ENCODE measurements around the gene STBD1.

STBD1 gene

DNA sequence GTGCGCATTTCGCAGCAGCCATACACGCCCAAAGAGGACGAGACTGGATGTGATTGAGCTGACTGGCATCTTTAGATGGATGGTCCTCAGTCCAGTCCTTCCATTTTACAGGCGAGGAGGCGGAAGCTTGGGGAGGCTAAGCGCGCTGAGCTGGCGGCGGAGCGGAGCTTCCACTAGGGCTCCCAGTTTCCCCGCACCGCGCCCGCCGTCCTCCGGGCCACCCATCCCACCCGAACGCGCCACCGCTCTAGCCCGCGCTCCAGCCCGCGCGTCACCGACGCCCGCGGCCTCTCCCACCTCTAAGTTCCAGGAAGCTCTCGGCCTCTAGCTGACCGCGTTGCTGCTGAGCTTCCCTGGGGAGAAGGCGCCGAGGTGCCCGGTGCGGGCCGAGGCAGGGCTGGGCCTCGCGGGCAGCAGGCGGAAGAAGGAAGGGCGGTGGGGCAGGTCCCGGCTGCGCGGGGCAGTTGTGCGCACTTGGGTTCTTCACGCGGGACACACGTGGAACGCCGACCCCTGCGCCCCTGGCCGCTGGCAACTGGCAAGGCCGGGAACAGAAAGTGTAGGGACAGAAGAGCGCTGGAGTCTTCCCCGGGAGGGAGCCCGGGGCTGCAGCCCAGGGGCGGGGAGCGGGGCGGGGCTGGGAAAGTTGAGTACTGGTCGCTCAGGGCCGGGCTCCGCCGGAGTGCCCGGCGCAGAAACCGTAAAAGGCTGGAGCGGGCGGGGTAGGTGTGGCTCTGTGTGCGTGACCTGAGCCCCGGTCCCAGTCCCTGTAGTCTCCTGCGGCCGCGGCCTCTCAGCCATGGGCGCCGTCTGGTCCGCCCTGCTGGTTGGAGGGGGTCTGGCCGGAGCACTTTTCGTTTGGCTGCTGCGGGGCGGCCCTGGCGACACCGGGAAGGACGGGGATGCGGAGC lies at the start of gene STBD1:
TSS of gene STBD1 (plus strand) at position 763 of the 911 bp plus-strand sequence. CDS start at position 800, 37 bp downstream.
- Histone ChIP-seq H3K4me2 (ENCODE audit: low read depth, low read length) (peak within 1 kb of the TSS; percentile 86), H3K4me1 (ENCODE audit: low read length) (peaks cover 43% of the 10 kb centered on the region), H3K27ac (ENCODE audit: low read length) (peak within 1 kb of the TSS; percentile 77), H3K27me3 (replicated peaks; ENCODE audit: insufficient read depth, low read length) (no peaks in the 10 kb centered on the region), H2AFZ (ENCODE audit: low read length) (peak within 1 kb of the TSS; percentile 81), H3K9ac (ENCODE audit: low read length) (peak within 1 kb of the TSS; percentile 89), H3K9me3 (replicated peaks; ENCODE audit: insufficient read depth, low read length) (no peaks in the 10 kb centered on the region), H3K79me2 (ENCODE audit: low read length) (peaks cover 74% of the 10 kb centered on the region), H3F3A (ENCODE audit: insufficient read depth, low read length) (peaks cover 41% of the 10 kb centered on the region), H3K4me3 (ENCODE audit: low read length) (peak within 1 kb of the TSS; percentile 96), H3K9me2 (replicated peaks; ENCODE audit: insufficient read depth, low read length) (no peaks in the 10 kb centered on the region), H4K20me1 (ENCODE audit: insufficient read depth, low read length) (no peaks in the 10 kb centered on the region), H3K36me3 (replicated peaks; ENCODE audit: insufficient read depth, low read length) (peaks cover 10% of the 10 kb centered on the region)
- peak; percentile 76 for DNase-seq
- TF ChIP-seq, protein P1, sequence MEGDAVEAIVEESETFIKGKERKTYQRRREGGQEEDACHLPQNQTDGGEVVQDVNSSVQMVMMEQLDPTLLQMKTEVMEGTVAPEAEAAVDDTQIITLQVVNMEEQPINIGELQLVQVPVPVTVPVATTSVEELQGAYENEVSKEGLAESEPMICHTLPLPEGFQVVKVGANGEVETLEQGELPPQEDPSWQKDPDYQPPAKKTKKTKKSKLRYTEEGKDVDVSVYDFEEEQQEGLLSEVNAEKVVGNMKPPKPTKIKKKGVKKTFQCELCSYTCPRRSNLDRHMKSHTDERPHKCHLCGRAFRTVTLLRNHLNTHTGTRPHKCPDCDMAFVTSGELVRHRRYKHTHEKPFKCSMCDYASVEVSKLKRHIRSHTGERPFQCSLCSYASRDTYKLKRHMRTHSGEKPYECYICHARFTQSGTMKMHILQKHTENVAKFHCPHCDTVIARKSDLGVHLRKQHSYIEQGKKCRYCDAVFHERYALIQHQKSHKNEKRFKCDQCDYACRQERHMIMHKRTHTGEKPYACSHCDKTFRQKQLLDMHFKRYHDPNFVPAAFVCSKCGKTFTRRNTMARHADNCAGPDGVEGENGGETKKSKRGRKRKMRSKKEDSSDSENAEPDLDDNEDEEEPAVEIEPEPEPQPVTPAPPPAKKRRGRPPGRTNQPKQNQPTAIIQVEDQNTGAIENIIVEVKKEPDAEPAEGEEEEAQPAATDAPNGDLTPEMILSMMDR (IDR thresholded peaks at IDR 0.05; ENCODE audit: low read length), result no peak
- TF ChIP-seq EZH2 (optimal IDR thresholded peaks at IDR 0.05; ENCODE audit: low read depth, low read length) (no peak), EZH2phosphoT487 (IDR thresholded peaks at IDR 0.05; ENCODE audit: low read length) (no peak)

DNA sequence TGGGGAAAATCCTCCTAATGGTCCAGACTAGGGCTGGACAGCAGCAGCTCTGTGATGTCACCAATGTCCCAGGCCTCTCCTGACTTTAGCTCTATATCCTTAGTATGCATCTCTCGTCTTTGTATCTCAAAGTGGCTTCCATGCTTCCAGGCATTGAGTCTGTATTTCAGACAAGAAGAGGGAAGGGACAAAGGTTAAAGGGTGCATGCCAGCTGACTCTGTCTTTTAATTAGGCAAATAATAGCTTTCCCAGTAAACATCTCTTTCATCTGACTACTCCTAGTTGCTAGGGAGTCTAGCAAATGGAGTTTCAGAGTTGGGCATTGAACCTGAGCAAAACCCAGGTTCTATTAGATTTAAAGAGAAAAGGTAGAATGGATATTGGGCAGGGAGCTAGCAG lies 49.6 kb upstream of the STBD1 start:
- H3K79me2 ChIP-seq (ENCODE audit: low read length), result no peaks in the 10 kb centered on the region
- no peaks in the 10 kb centered on the region for H3K4me1 ChIP-seq (ENCODE audit: low read length)
- no peak for TF ChIP-seq EZH2 (optimal IDR thresholded peaks at IDR 0.05; ENCODE audit: low read depth, low read length)
- TF ChIP-seq EZH2phosphoT487 (IDR thresholded peaks at IDR 0.05; ENCODE audit: low read length), result no peak
- TF ChIP-seq, protein P1 (IDR thresholded peaks at IDR 0.05; ENCODE audit: low read length), result no peak
- H3K9ac ChIP-seq (ENCODE audit: low read length), result no peak overlapping the region
- H3K9me3 ChIP-seq (replicated peaks; ENCODE audit: insufficient read depth, low read length), result no peaks in the 10 kb centered on the region
- DNase-seq, result no peak
- H3K27me3 ChIP-seq (replicated peaks; ENCODE audit: insufficient read depth, low read length), result no peaks in the 10 kb centered on the region
- no peaks in the 10 kb centered on the region for H3F3A ChIP-seq (ENCODE audit: insufficient read depth, low read length)
- no peak overlapping the region for H3K4me3 ChIP-seq (ENCODE audit: low read length)
- H3K36me3 ChIP-seq (replicated peaks; ENCODE audit: insufficient read depth, low read length), result no peaks in the 10 kb centered on the region
- H4K20me1 ChIP-seq (ENCODE audit: insufficient read depth, low read length), result no peaks in the 10 kb centered on the region
- no peaks in the 10 kb centered on the region for H3K9me2 ChIP-seq (replicated peaks; ENCODE audit: insufficient read depth, low read length)
- no peak overlapping the region for H3K4me2 ChIP-seq (ENCODE audit: low read depth, low read length)
- no peak overlapping the region for H3K27ac ChIP-seq (ENCODE audit: low read length)
- H2AFZ ChIP-seq (ENCODE audit: low read length), result no peak overlapping the region

DNA sequence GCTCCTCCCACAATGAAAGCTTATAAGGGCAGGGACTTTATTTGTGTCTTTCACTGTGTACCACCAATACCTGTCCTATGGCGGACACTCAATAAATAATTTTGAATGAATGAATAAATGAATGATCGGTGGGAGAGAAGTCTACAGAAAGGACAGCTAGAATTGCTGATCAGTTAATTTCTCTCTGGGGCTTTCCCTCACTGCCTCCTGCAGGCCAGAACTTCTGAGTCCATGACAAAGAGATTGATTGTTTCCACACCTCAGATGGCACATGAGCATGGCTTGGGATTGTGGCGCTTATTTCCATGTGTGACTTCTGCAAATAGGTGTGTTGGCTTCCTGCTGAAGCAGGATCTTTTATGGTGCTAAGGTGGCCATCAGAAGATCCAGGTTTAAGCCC lies 48.7 kb upstream of the STBD1 start:
- Histone ChIP-seq H3K36me3 (replicated peaks; ENCODE audit: insufficient read depth, low read length) (no peaks in the 10 kb centered on the region), H3F3A (ENCODE audit: insufficient read depth, low read length) (no peaks in the 10 kb centered on the region), H2AFZ (ENCODE audit: low read length) (no peak overlapping the region), H3K9me2 (replicated peaks; ENCODE audit: insufficient read depth, low read length) (no peaks in the 10 kb centered on the region), H3K27me3 (replicated peaks; ENCODE audit: insufficient read depth, low read length) (no peaks in the 10 kb centered on the region), H3K4me1 (ENCODE audit: low read length) (no peaks in the 10 kb centered on the region), H3K9ac (ENCODE audit: low read length) (no peak overlapping the region), H3K9me3 (replicated peaks; ENCODE audit: insufficient read depth, low read length) (no peaks in the 10 kb centered on the region), H3K27ac (ENCODE audit: low read length) (no peak overlapping the region), H3K4me3 (ENCODE audit: low read length) (no peak overlapping the region), H3K4me2 (ENCODE audit: low read depth, low read length) (no peak overlapping the region), H3K79me2 (ENCODE audit: low read length) (no peaks in the 10 kb centered on the region), H4K20me1 (ENCODE audit: insufficient read depth, low read length) (no peaks in the 10 kb centered on the region)
- TF ChIP-seq EZH2 (optimal IDR thresholded peaks at IDR 0.05; ENCODE audit: low read depth, low read length), result no peak
- TF ChIP-seq, protein P1 (IDR thresholded peaks at IDR 0.05; ENCODE audit: low read length), result no peak
- no peak for TF ChIP-seq EZH2phosphoT487 (IDR thresholded peaks at IDR 0.05; ENCODE audit: low read length)
- DNase-seq, result no peak
